HG02763 (cell line): ENCODE results near the gene ZNF148.
"Not testable (repeated sequence)": the region's sequence is repeated elsewhere in the genome, so short reads cannot be mapped to it uniquely, and the experiment has no call there.

Experiments used
- ATAC-seq: cut with Tn5 transposase; IDR thresholded peaks from one replicate; pipeline ENCODE4 v1.9.1; 2021; ENCODE audit warnings: mild to moderate bottlenecking, moderate library complexity; ENCODE audit not compliant: unreplicated experiment

Gene ZNF148

DNA sequence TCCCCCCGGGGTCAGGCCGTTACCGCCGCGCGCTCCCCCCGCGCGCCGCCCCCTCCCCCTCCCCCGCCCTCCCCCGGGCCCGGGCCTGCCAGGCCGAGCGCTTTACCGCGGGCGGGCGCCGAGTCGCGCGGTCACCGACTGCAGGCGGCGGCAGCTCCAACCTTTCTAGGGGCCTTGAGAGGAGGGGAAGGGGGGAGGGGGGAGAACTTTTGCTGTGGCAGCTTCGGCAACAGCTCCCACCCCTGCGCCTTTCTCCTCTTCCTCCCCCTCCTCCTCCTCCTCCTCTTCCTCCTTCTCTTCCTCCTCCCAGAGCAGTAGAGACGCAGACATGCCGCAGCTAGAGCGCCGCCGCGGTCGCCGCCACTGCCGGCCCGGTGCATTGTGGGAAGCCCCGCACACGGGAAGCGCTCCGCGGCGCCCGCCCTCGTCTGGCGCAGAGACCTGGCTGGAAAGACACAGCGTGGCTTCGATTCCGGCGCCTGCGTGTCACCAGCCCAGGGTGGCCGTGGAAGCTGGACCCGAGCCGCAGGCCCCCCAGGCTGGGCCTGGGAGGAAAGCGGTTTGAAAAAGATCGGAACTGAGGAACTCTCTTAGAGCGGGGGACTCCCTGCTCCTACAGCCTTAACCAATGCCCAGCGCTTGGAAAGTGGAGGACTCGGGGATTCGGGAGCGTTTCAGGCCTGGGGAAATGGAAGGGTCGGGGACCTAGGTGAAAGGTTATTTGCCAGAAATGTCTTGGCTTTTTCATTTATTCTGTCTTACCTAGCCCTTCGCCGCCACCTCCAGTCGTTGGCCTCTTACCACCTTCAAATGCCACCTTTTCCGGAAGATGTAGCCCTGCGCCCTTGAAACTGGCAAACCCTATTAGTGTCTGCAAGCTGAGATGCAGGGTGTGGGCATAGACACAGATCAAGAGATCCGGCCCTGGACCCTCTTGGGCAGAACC is at the start of gene ZNF148:
ZNF148 (minus strand) TSS at position 330 of the 946 bp plus-strand sequence. CDS start 61,685 bp downstream, outside the sequence.
- peak; percentile 86 for ATAC-seq

GRCh38 chr3:125418306-125418705 is 43.2 kb upstream of the ZNF148 start:
- no peak for ATAC-seq

DNA sequence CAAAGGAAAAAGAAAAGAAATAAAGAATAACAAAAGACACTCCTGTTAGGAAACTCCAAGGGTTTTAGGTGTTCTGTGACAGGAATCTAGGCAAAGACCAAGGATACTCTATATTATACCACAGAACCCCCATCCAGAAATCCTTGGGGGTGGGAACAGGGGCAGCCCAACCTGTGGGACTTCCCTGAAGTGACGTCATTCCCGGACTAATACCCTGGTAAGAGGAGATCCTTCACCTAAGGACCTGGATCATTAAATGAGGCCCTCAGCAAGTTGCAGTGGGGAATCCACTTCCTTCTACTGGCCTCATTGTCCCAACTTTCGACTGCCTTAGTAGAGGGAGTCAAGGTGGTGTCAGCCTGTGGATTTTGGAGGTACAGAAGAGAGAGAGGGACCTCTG is 41.1 kb upstream of the ZNF148 start:
- ATAC-seq, result no peak

DNA sequence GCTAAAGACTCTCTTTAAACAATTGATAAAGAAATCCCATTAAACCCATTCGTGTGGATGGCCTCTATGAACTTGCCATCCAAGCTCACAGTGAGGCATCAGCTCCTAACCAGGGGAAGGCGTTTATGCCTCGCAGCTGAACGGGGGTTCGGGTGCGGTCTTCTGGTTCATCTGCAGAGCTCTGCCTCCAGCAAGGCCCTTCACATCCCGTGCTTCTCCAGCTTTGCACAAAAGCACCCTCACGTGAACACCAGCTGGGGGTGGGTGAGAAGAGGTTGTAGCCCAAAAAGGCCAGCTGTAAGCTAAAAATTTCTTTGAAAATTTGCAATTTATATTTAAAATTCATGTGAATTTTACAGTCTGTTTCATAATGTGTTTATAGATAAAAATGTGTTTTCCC is 39.5 kb upstream of the ZNF148 start:
- ATAC-seq, result no peak

- no peak for ATAC-seq
Observed at GRCh38 chr3:125410922-125411321, 35.8 kb upstream of the ZNF148 start.

DNA sequence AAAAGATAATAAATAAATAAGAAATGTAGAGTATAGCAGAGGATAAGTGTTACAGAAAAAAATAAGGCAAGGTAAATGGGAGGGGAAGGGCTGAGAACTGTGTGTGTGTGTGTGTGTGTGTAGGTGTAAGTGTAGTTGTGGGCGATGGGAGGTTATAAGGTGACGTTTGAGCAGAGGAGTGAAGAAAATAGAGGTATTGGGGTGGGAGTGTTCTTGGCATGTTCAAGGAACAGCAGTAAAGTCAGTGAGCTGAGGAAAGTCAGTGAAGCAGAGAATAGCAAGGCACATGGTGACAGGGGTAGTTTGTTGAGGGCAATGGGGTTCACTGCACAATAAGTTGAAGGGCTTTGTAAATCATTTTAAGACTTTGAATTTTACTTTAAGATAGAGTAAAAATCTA is 30.9 kb upstream of the ZNF148 start:
- no peak for ATAC-seq

GRCh38 chr3:125405515-125405914 is 30.4 kb upstream of the ZNF148 start:
- not testable (repeated sequence) for ATAC-seq

GRCh38 chr3:125403789-125404188 is 28.7 kb upstream of the ZNF148 start:
- no peak for ATAC-seq

GRCh38 chr3:125402639-125403038 is 27.5 kb upstream of the ZNF148 start:
- ATAC-seq, result no peak

DNA sequence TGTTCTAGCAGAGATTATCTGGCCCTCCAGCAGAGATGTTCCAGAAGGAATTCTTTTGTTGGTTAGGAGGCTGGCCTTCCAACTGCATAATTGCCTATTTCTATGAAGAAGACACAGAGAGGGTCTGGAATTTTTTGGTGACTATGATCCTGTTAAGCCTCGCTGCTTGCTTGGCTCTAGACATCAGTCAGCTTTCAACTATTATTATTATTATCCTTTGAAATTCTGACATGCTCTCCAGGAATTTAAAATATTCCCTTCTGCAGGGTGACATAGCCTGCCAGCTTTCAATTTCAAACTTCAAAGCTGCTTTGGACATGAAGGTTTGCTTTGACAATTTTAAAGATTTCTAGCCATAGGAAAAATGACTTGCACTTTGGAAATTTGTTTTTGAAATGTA is 26.3 kb upstream of the ZNF148 start:
- ATAC-seq, result no peak

- no peak for ATAC-seq
Observed at GRCh38 chr3:125398952-125399351, 23.8 kb upstream of the ZNF148 start.

- no peak for ATAC-seq
Observed at GRCh38 chr3:125395091-125395490, 20.0 kb upstream of the ZNF148 start.

DNA sequence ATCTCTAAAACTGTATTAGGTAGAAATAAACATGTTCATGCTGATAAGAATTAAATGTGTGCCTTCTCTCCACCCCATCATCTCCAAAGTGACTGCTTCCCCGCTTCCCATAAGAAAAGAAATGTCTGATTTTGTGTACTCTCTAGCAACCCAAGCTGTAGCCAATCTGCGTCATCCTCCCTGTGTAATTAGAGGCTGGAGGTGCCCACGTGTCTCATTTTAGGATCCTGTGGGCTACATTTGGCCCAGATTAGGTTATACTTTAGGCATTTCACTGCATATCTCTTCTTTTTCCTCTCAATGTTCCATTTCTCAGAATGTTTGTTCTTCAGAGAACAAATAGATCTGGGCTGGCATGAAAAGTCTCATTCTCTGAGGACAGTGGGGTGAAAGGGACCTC is 19.3 kb upstream of the ZNF148 start:
- no peak for ATAC-seq

DNA sequence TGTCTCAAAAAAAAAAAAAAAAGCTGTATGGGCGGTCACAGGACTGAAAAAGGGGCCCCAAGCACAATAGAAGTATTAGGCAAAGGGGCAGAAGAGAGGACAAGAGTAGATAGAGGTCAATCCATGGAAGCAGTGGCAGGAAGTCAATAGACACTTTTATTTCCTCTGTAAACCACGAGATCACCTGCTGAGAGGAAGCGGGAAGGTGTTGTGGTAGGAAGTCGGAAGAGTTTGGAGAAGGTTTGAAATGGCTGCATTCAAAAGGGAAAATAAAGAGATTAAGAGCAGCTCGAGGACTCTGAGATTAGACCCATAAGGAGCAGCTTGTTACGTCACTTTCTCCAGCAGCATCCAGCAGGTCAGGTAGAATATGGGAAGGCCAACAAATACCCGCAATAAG is 14.2 kb upstream of the ZNF148 start:
- no peak for ATAC-seq

DNA sequence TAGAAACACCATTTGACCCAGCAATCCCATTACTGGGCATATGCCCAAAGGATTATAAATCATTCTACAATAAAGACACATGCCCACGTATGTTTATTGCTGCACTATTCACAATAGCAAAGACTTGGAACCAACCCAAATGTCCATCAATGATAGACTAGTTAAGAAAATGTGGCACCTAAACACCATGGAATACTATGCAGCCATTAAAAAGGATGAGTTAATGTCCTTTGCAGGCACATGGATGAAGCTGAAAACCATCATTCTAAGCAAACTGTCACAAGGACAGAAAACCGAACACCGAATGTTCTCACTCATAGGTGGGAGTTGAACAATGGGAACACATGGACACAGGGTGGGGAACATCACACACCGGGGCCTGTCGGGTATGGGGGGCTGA is 13.2 kb upstream of the ZNF148 start:
- not testable (repeated sequence) for ATAC-seq

DNA sequence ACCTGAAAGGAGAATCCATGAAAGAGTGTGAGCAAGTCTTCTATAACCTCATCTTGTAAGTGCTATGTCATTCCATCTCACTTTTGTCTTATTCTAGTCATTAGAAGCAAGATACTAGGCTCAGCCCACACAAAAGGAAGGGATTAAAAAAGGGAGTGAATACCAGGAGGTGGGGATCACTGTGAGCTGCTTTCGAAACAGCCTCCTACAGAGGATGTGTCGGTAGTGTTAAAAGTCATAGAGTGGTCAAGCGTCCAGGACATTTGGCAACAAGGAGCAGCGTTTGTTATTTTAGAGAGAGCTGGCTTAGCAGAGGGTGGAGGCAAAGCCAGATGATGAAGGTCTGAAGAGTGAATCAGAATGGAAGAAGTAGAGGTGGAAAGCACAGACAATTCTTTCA is 11.7 kb upstream of the ZNF148 start:
- ATAC-seq, result no peak

DNA sequence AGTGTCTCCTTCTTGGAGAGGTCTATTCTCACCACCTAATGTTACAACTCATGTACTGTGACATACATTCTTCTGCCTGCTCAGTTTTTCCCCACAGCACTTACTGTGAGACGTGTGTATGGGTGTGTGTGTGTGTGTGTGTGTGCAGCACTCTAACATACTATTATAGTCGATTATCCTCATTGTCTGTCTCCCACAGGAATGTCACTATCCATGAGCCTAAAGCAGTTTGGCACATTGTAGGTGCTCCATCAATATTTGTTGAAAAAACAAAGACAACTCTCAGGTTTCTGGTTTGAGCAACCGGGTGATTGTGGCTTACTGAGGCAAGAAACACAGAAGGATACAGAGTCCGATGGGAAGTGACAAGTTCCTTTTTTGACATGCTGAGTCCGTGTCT is 8.6 kb upstream of the ZNF148 start:
- ATAC-seq, result no peak

GRCh38 chr3:125382298-125382697 is 7.2 kb upstream of the ZNF148 start:
- no peak for ATAC-seq

- no peak for ATAC-seq
Observed at GRCh38 chr3:125381743-125382142, 6.6 kb upstream of the ZNF148 start.

GRCh38 chr3:125381314-125381713 is 6.2 kb upstream of the ZNF148 start:
- no peak for ATAC-seq

- ATAC-seq, result no peak
Observed at GRCh38 chr3:125379483-125379882, 4.4 kb upstream of the ZNF148 start.

DNA sequence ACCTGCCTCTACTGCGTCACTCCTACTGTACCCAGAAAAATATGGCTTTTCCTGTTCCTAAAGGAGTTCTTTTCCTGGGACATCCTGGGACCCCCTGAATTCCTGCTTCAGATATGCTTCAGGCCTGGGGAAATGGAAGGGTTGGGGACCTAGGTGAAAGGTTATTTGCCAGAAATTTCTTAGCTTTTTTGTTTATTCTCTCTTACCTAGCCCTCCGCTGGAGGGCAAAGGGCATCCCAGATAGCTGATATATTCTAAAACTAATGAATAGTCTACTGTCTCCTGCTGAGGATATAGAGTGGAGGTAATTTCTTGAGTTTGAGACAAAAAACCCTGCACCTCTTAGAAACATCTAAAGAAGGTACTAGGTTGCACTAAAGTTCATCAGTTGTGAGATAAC is 3.6 kb upstream of the ZNF148 start:
- ATAC-seq, result no peak
